Retinal pigment epithelial cell (primary cell): ENCODE results near the gene TPCN2.

Experiments used
- DNase-seq: peaks from one replicate; pipeline ENCODE4 v3.0.0-alpha.2; 2010; ENCODE audit warnings: low read depth
- H3K4me3 ChIP-seq: 2 replicates; pipeline ENCODE4 v1.5.1; 2011; ENCODE audit warnings: mild to moderate bottlenecking, low read length, control low read depth, moderate library complexity
- CTCF ChIP-seq: conservative IDR thresholded peaks from 2 replicates; pipeline ENCODE4 v1.5.1; 2011; ENCODE audit warnings: low read depth, low read length, control low read depth, inconsistent platforms

TPCN2 gene

GRCh38 chr11:69111624-69112542 is 63.2 kb downstream of the TPCN2 start:
- no peak overlapping the region for H3K4me3 ChIP-seq
- TF ChIP-seq CTCF, result no peak
- no peak for DNase-seq

- TF ChIP-seq CTCF, result no peak
- no peak for DNase-seq
- H3K4me3 ChIP-seq, result no peak overlapping the region
Measured at GRCh38 chr11:69113226-69113625, 64.5 kb downstream of the TPCN2 start.

GRCh38 chr11:69113646-69114340 is 65.1 kb downstream of the TPCN2 start:
- no peak for TF ChIP-seq CTCF
- no peak overlapping the region for H3K4me3 ChIP-seq
- DNase-seq, result no peak

- H3K4me3 ChIP-seq, result no peak overlapping the region
- no peak for TF ChIP-seq CTCF
- DNase-seq, result no peak
Measured at GRCh38 chr11:69114362-69114761, 65.6 kb downstream of the TPCN2 start.

- no peak for TF ChIP-seq CTCF
- no peak for DNase-seq
Measured at GRCh38 chr11:69114811-69115523, 66.2 kb downstream of the TPCN2 start.

GRCh38 chr11:69115586-69116560 is 67.1 kb downstream of the TPCN2 start:
- DNase-seq, result no peak
- TF ChIP-seq CTCF, result no peak
- H3K4me3 ChIP-seq, result no peak overlapping the region

More at GRCh38 chr11:69114811-69115523, 66.2 kb downstream of the TPCN2 start:
- H3K4me3 ChIP-seq, result no peak overlapping the region
